GM21576 (cell line): ENCODE data around the gene ALDH4A1.
"Not testable (repeated sequence)": the region's sequence is repeated elsewhere in the genome, so short reads cannot be mapped to it uniquely, and the experiment has no call there.

Source experiments
- ATAC-seq: cut with Tn5 transposase; IDR thresholded peaks from one replicate; pipeline ENCODE4 v1.9.1; 2021; ENCODE audit warnings: mild to moderate bottlenecking, moderate library complexity; ENCODE audit not compliant: unreplicated experiment

ALDH4A1 gene

DNA sequence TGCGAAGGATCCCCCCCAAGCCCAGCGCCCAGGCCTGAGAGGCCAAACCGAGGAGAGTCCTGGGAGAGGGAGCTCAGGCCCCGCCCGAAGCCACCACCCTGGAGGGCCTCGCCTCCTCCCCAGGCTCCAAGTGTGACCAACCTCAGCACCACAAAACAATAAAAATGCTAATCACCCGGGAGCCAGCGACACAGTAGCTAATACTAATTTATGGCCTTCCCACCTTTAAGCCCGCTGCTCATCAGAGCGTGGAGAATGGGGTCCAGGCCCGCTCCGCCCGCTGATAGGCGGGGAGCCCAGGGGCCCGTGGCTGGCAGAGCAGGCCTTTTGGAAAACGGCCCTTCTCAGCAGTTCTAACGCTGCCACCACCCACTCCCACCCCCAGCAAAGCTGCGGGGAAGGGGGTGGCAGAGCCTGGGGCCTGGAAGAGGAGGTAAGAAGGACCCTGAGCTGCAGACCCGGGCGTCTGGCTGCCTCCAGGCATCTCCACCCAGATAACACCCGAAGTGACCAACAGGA, 22.5 kb downstream of the ALDH4A1 start:
- no peak for ATAC-seq

DNA sequence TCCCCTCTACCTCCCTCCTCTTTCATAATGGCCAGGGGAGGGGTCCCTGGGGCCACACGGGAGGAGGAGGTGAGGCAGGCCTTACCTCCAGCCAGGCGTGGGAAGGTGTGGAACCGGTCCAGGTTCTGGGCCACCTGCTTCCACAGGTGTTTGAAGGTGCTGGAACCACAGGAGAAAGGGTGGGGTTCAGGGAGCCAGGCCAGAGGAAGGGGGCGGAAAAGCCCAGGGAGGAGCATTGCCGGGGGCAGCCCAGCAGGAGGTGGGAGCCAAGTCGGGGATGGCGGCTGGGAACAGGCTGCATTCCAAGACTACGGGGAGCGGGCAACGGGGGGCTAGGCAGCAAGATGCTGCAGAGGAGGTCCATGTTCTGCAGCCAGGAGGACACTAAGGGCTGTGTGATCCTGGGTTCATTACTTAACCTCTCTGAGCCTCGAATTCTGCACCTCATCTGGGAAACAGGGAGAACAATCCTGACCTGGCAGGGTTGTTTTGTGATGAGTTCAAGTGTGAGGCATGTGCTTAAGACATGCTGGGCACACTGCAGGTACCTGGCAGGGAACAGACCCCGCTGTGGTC, 23.1 kb downstream of the ALDH4A1 start:
- no peak for ATAC-seq

DNA sequence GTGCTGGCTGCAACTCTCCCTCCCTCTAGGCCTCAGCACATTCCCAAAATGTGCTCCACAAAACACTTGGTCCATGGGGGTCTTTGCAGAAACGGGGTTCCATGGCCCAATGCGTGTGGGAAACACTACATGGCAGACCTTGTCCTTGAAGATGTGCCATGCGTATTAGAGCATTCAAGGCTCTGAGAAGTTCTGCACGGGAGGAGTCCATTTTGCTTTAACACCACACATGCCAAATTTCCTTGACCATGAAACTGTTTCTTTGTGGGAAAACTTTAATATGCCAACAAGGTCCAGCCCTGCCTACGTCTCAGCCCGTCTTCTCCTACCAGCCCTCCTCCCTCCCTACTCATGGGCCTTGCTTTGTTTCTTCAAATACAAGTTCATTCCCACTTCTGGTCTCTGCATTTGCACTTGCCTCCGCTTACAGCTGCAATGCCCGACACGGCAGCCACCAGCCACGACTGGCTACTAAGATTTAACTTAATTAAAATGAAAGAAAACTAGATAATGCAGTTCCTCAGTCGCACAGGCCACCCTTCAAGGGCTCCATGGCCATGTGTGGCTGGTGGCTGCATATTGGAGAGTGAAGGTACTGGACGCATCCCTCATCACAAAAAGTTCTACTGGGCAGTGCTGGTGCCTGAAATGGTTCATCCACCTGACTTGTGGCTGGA, 23.7 kb downstream of the ALDH4A1 start:
- ATAC-seq, result no peak

DNA sequence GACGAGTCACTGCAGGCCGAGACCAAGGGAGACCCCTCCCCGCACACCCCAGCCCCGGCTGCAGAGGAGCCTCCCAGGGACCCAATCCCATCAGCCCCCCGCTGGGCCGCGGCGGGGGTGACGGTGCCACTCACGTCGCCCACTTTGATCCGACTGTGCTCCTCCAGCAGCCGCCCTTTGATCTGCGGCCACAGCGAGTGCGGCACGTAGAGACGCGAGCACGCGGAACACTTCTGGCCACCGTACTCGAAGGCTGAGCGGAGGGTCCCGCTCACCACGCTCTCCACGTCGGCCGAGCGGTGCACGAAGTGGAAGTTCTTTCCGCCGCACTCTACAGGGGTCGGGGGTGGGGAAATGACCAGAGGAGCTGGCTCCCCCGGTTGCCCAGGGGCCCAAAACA, 25.1 kb downstream of the ALDH4A1 start:
- ATAC-seq, result no peak

DNA sequence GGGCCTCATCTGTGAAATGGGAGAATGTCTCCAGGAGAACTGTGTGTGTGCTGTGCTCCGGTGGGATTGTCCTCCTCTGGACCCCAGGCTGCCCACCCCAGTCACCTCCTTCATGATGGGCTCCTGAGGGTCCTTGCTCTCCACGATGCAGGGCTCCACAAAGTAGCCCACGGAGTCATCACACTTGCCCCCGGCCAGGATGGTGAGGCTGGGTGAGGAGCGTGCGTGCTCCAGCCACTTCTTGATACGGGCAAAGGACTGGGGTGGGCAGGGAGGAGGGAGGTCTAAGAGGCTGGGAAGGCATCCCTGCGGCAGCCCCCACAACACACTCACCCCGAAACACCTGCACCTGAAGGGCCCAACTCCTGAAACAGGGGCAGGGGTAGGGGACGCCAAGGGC, 26.1 kb downstream of the ALDH4A1 start:
- ATAC-seq, result no peak

DNA sequence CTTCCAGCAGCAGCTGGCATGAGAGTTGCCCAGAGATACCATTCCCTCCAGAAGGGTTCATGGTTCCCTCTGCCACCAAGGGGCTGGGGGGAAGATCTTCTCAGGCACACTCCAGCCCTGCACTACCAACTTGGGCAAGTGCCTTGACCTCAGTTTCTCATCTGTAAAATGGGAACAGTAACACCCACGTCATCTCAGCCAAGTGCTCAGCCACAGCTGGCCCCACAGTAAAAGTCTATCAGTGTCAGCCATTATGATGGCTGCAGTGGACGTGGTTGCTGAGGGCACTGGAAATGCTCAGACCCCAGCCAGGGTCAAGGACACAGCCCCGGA, 26.6 kb downstream of the ALDH4A1 start:
- ATAC-seq, result no peak

DNA sequence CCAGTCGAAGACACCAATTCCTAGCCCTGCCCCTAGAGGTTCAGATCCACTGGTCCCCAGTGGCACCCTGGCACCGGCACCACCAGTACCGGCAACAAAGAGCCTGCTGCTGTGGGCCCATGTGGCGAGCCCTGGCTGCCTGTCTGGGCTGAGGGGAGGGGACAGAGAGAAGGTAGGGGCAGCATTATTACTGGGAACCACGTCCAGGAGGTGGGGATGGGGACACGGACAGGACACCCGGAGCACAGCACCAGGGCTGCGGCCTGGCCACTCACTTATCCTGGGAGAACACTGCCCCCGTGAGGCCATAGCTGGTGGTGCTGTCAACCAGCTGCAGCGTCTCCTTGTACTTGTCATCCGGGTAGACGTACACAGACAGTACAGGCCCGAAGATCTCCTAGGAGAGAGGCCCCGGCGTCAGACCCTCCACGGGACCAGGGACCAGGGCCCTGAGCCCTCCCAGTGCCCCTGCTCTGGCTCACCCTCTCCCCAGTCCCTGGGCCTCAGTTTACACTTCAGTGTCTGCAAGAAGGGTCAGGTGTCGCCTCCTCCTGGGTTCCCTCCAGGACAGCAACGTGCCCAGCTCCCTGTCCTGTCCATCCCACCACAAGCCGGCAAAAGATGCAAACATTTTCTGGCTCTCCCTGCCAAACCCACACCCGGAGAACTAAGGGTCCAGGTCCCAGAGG, 27.1 kb downstream of the ALDH4A1 start:
- ATAC-seq, result no peak

DNA sequence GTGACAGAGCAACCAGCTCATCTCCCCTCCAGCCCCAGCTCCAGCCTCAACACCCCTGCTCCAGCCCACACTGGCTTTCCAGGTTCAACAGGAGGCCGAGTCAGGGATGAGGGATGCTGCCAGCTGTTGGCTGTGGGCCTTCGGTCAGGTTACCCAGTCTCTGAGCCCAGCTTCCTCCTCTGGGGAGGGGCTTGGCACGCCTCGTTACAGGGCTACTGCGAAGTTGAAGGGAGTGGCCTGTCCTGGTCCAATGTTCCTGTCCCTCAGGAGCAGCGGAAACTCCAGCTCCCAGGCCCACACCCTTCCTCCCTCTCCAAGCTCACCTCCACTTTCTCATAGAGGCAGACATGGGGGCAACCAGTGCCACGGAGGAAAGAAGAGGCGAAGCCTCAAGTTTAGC, 27.8 kb downstream of the ALDH4A1 start:
- ATAC-seq, result no peak

DNA sequence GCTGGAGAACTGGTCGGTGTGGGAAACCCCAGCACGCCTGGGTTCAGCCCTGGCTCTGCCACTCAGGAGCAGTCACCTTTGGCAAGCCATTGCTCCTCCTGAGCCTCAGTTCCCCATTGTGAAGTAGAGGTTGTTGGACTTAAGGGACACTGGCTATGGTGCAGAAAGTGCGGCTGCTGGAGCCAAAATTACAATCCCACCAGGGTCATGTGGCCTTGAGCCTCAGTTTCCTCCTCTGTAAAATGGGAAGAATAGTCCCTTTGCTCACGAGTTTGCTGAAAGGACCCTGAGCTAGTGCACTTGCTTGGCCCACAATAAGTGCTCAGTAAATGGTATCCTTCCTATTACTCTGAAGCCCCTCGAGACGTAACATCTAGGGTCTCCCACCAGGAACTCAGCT, 28.3 kb downstream of the ALDH4A1 start:
- no peak for ATAC-seq

DNA sequence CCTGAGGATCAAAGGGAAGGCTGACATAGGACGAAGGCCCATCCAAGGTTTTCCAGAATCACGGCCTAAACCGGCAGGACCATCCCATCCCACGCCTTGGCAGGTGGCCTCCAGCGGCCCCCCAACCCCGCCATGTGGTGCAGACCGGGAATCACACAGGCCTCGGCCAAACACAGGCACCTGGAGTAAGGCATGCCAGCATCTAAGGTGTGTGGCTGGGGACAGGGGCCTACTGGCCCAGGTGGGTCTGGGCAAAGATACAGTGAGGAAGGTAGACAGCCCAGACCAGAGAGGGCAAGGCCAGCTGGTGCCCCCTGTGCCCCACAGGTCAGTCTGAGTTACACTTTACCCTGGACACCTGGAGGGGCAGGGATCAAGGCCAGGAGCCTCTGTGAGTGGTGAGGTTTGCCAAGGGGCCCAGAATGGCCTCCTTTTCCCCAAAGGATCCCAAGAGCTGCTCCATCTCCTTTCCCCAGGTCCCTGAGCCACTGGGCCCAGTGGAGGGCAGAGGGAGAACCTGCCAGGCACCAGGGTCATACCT, 30.2 kb downstream of the ALDH4A1 start:
- ATAC-seq, result no peak

DNA sequence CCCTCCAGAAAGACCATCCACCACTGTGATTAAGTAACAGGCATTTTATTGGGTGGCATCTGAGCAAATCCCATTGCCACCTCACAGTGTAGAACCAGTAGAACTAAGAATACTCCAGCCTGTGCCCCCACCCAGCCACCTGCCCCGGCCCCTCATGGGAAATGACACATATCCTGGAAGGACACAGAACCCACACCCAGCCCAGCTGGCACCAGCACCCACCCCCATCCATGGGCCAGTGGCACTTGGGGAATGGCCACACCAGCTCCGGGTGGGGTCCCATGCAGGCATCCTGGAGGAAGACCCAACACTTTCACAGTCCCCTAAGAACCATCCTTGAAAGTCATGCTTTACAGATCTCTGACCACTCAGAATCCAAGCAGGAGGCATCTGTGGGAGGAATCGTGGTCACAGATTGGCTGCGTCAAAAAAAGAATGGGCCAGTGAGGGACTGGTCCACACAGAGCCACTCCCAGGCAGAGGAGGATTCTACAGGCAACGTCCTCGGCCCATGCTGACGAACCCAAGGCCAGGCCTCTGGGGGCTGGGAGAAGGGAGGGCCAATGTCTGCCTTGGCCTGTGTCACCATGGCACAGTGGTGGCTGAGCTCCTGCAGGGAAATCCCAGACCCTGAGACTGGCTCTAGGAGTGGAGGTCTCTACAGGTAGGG, 30.8 kb downstream of the ALDH4A1 start:
- ATAC-seq, result no peak

DNA sequence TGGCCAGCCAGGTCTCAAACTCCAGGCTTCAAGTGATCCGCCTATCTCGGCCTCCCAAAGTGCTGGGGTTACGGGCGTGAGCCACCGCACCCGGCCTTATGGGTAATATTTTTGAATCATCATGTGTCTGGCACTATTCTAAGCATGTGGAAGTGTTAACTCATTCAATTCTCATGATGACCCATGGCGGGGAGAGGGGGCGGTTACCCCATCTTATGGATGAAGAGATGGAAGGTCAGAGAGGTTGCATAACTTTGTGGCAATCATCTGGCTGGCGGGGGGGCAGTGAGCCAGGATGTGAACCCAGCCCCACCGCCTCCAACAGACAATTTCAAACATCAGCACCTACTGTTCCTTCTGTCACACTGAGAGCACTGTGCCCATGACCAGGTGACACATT, 31.4 kb downstream of the ALDH4A1 start:
- no peak for ATAC-seq

DNA sequence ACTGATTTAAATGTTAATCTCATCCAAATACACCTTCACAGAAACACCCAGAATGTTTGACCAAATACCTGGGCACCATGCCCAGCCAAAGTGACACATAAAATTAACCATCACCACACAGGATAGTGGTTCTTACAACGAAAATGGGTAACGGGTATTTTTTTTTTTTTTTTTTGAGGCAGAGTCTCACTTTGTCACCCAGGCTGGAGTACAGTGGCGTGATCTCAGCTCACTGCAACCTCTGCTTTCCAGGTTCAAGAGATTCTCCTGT, 31.8 kb downstream of the ALDH4A1 start:
- ATAC-seq, result not testable (repeated sequence)

DNA sequence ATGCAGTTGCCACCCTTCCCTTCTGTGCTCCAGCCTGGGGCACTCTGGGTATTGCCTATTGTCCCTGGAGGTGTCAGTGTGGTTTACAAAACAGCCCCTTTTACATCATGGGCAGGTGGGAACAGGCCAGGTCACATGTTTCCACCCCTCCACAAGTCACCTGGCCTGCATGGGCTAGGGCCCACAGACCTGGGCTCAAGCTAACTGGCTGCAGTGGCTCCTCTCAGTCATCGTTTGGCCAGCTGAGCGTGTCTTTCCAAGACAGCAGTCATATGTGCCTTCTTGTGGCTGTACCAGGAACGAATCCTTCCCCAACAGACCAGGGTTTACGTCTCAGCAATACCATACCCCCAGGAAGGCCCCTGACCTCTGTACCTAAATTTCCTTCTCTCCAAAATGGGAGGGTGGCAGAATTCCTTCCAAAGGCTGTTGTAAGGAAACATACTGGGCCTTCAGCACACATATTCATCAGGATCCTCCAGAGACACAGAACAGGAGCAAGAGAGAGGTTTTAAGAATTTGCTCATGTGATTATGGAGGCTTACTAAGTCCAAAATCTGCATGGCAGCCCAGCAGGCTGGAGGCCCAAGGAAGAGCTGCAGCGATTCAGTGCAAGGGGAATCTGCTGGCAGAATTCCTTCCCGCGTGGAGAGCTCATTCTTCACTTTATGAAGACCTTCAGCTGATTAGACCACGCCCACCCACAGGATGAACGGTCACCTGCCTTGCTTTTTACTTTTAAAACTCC, 32.3 kb downstream of the ALDH4A1 start:
- ATAC-seq, result no peak

DNA sequence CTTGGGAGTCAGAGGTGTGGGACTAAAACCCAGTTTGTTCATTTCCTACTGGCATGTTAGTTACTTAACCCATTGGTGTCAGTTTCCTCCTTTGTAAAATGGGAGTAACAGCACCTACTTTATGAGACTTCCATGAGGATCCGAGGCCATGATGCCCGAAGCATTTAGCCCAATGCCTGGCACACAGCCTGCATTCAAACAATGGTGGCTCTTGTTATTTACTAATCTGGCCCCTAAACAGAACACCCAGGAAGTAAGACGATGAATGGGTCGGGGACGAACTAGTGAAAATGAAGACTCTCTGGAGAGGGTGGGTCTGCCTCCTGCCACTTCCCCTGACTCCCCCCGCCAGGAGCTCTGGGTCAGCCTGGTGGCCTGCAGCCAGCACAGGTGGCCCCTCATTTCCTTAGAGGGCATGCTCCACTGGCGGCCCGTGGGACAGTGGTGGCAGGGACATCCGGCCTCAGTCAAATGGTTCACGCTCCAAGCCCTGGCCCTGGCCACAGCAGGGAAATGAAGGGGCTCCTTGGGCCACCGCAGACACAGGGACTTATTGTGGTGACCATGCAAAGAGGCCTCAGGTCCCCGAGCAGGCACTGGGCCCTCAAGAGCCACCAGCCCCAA, 33.4 kb downstream of the ALDH4A1 start:
- ATAC-seq, result no peak

DNA sequence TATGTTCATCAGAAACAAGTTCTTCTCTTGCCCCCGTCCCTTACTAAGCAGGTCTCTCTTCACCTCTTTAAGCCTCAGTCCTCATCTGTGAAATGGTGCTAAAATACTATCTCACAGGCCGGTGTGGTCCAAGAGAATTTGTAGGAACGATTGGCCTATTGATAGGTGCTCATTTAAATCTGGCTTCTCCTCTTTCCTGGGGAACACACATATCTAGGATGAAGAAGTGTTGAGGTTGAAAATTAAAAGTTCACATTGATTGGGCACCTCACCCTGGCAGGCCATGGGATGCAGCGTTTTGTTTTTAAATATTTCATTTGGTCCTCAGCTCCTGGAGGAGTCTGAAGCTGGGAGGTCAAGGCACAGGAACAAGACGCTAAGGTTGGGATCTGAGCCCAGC, 34.0 kb downstream of the ALDH4A1 start:
- ATAC-seq, result no peak

DNA sequence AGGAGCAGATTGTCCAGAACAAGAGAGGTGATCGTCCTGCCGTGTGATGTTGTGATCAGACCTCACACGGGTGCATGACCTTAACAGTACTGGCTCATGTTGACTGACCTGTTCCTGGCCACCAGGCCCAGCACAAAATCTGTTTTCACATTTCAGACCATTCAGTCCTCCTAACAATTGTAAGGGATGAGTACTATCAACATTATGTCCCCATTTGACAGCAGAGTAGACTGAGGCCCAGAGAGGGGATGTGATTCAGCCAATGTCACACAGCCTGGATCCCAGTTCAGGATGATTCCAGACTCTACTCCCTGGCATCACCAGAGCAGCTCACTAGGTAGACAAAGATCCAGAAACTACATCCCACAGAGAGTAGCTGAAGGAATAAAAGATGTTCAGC, 35.5 kb downstream of the ALDH4A1 start:
- no peak for ATAC-seq

DNA sequence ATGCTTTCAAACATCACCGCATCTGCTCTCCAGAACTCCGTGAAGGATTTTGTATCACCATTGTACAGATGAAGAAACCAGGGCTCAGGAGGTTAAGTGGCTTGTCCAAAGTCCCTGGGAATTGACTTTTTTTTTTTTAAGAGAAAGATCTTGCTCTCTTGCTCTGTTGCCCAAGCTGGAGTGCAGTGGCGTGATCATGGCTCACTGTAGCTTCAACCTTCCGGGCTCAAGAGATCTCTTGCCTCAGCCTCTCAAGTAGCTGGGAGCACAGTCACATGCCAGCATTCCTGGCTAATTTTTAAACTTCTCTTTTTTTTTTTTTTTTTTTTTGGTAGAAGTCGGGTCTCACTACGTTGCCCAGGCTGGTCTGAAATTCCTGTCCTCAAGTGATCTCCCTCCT, 36.0 kb downstream of the ALDH4A1 start:
- ATAC-seq, result no peak

DNA sequence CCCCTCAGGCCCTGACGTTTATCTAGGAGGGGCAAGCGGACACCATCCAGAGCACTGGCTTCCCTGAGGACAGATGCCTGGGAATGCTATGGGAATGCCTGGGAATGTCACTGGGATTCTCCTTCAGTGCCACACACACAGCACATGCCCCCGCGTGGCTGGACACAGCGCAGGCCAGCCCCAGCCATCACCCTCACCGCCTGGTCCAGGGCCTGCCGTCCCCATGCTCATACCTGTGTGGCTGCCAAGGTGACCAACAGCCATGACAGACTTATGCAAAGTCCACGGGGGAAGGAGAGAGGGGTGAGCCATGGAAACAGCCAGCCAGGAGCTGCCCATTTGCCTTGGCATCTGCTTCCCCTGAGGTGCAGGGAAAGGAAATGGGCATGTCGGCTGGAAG, 37.2 kb downstream of the ALDH4A1 start:
- ATAC-seq, result no peak

DNA sequence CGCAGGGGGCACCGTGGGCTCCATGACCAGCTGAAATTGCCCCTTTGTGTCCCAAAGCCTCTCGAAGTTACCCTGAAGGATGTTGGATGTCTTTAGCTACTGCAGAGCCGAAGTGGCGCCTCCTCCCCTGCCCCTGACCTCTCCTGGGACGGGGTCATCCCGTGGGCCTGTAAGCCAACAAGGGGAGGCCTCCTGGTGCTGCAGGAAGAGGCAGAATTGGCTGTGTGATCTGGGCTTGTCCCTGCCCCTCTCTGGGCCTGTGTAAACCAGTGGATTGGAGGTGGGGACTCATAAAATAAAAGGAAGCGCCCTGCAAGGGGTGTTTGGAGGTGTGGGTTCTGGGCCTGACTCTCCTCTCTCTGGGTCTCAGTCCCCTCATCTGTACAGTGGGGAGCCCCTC, 40.8 kb downstream of the ALDH4A1 start:
- no peak for ATAC-seq

DNA sequence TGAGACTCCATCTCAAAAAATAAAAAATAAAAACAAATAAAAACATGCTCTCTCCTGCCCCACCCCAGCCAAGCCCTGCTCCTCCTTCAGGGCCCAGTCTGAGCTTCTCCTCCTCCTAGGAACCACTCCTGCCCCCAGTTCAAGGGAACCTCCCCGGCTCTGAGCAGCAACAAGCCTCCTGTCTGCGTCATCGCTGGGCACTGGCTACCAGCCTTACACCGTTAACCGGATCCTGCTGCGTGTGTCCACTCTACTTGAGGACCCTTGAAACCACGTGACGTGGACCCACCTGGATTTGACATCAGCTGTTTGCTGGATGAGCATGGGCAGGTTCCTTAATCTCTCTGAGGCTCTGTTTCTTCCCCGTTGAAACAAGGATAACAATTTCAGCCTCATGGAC, 41.3 kb downstream of the ALDH4A1 start:
- no peak for ATAC-seq
